Activated naive CD8-positive, alpha-beta T cell treated with anti-CD3 and anti-CD28 coated beads, Interleukin-2, amount 50 U/mL, for 24 hours (primary cell): ENCODE results near the gene FXYD6.

ENCODE experiments used
- ATAC-seq: fragments of 150-1000 bp; cut with Tn5 transposase; one replicate; pipeline ENCODE4 v1.10.0; 2021
- DNase-seq: peaks from one replicate; pipeline ENCODE4 v3.0.0; 2021
- H3K27ac Mint-ChIP-seq: one replicate; pipeline ENCODE4 v1.8.0; 2021; ENCODE audit warnings: mild to moderate bottlenecking, mixed read lengths
- H3K27me3 Mint-ChIP-seq: one replicate; pipeline ENCODE4 v1.8.0; 2021; ENCODE audit warnings: mixed read lengths
- H3K36me3 Mint-ChIP-seq: one replicate; pipeline ENCODE4 v1.8.0; 2021; ENCODE audit warnings: low read depth, mixed read lengths
- H3K4me1 Mint-ChIP-seq: one replicate; pipeline ENCODE4 v1.8.0; 2021; ENCODE audit warnings: mixed read lengths
- H3K4me3 Mint-ChIP-seq: one replicate; pipeline ENCODE4 v1.8.0; 2021; ENCODE audit warnings: mild to moderate bottlenecking, moderate library complexity, mixed read lengths
- H3K9me3 Mint-ChIP-seq: one replicate; pipeline ENCODE4 v1.8.0; 2021; ENCODE audit warnings: mixed read lengths

FXYD6 gene

GRCh38 chr11:117839936-117840813, 36.3 kb downstream of the FXYD6 start:
- Mint-ChIP-seq H3K36me3 (no peaks in the 10 kb centered on the region), H3K27ac (no peak overlapping the region), H3K27me3 (no peaks in the 10 kb centered on the region), H3K4me1 (peaks cover 6% of the 10 kb centered on the region), H3K9me3 (no peaks in the 10 kb centered on the region), H3K4me3 (no peak overlapping the region)
- ATAC-seq (no peak), DNase-seq (no peak)

GRCh38 chr11:117839380-117839881, 37.0 kb downstream of the FXYD6 start:
- Mint-ChIP-seq H3K27me3 (no peaks in the 10 kb centered on the region), H3K4me3 (no peak overlapping the region), H3K36me3 (no peaks in the 10 kb centered on the region), H3K9me3 (no peaks in the 10 kb centered on the region), H3K4me1 (peaks cover 6% of the 10 kb centered on the region), H3K27ac (no peak overlapping the region)
- DNase-seq, result no peak
- no peak for ATAC-seq

GRCh38 chr11:117838901-117839300, 37.6 kb downstream of the FXYD6 start:
- peaks cover 6% of the 10 kb centered on the region for H3K4me1 Mint-ChIP-seq
- H3K9me3 Mint-ChIP-seq, result no peaks in the 10 kb centered on the region

GRCh38 chr11:117837791-117838190, 38.7 kb downstream of the FXYD6 start:
- Mint-ChIP-seq H3K36me3 (no peaks in the 10 kb centered on the region), H3K4me1 (peaks cover 6% of the 10 kb centered on the region), H3K4me3 (no peak overlapping the region), H3K27me3 (no peaks in the 10 kb centered on the region), H3K9me3 (no peaks in the 10 kb centered on the region), H3K27ac (no peak overlapping the region)
- DNase-seq, result no peak
- no peak for ATAC-seq

More at GRCh38 chr11:117838901-117839300, 37.6 kb downstream of the FXYD6 start:
- ATAC-seq, result no peak
- Mint-ChIP-seq H3K27ac (no peak overlapping the region), H3K27me3 (no peaks in the 10 kb centered on the region), H3K4me3 (no peak overlapping the region), H3K36me3 (no peaks in the 10 kb centered on the region)
- no peak for DNase-seq

GRCh38 chr11:117837070-117837776, 39.2 kb downstream of the FXYD6 start:
- H3K4me1 Mint-ChIP-seq, result peaks cover 4% of the 10 kb centered on the region
- ATAC-seq, result no peak
- H3K27me3 Mint-ChIP-seq, result no peaks in the 10 kb centered on the region
- no peak overlapping the region for H3K4me3 Mint-ChIP-seq
- no peak for DNase-seq
- H3K36me3 Mint-ChIP-seq, result no peaks in the 10 kb centered on the region
- no peaks in the 10 kb centered on the region for H3K9me3 Mint-ChIP-seq
- no peak overlapping the region for H3K27ac Mint-ChIP-seq

GRCh38 chr11:117836077-117836960, 40.1 kb downstream of the FXYD6 start:
- no peak for DNase-seq
- Mint-ChIP-seq H3K27me3 (no peaks in the 10 kb centered on the region), H3K27ac (no peak overlapping the region), H3K36me3 (no peaks in the 10 kb centered on the region), H3K4me3 (no peak overlapping the region), H3K9me3 (no peaks in the 10 kb centered on the region), H3K4me1 (peaks cover 2% of the 10 kb centered on the region)
- ATAC-seq, result no peak

- H3K27ac Mint-ChIP-seq, result no peak overlapping the region
- no peak overlapping the region for H3K4me3 Mint-ChIP-seq
- H3K36me3 Mint-ChIP-seq, result no peaks in the 10 kb centered on the region
- peaks cover 9% of the 10 kb centered on the region for H3K4me1 Mint-ChIP-seq
- DNase-seq (no peak), ATAC-seq (no peak)
- H3K27me3 Mint-ChIP-seq, result no peaks in the 10 kb centered on the region
- H3K9me3 Mint-ChIP-seq, result no peaks in the 10 kb centered on the region
Observed at GRCh38 chr11:117835576-117835975, 40.9 kb downstream of the FXYD6 start.

GRCh38 chr11:117834838-117835443, 41.5 kb downstream of the FXYD6 start:
- Mint-ChIP-seq H3K27ac (no peak overlapping the region), H3K27me3 (no peaks in the 10 kb centered on the region), H3K4me1 (peaks cover 16% of the 10 kb centered on the region), H3K4me3 (no peak overlapping the region), H3K9me3 (no peaks in the 10 kb centered on the region), H3K36me3 (no peaks in the 10 kb centered on the region)
- DNase-seq, result no peak
- no peak for ATAC-seq

- Mint-ChIP-seq H3K4me3 (no peak overlapping the region), H3K27ac (no peak overlapping the region), H3K4me1 (peaks cover 23% of the 10 kb centered on the region), H3K36me3 (no peaks in the 10 kb centered on the region), H3K9me3 (no peaks in the 10 kb centered on the region), H3K27me3 (no peaks in the 10 kb centered on the region)
- no peak for ATAC-seq
- DNase-seq, result no peak
Observed at GRCh38 chr11:117834068-117834810, 42.2 kb downstream of the FXYD6 start.

GRCh38 chr11:117833401-117833891, 43.0 kb downstream of the FXYD6 start:
- Mint-ChIP-seq H3K27ac (no peak overlapping the region), H3K4me3 (no peak overlapping the region), H3K4me1 (peaks cover 30% of the 10 kb centered on the region), H3K9me3 (no peaks in the 10 kb centered on the region), H3K27me3 (no peaks in the 10 kb centered on the region), H3K36me3 (no peaks in the 10 kb centered on the region)
- ATAC-seq (no peak), DNase-seq (no peak)

GRCh38 chr11:117832511-117832910, 43.9 kb downstream of the FXYD6 start:
- ATAC-seq (no peak), DNase-seq (no peak)
- Mint-ChIP-seq H3K4me3 (no peak overlapping the region), H3K9me3 (no peaks in the 10 kb centered on the region), H3K27ac (no peak overlapping the region), H3K4me1 (peaks cover 40% of the 10 kb centered on the region), H3K36me3 (no peaks in the 10 kb centered on the region), H3K27me3 (no peaks in the 10 kb centered on the region)

- ATAC-seq (no peak), DNase-seq (no peak)
- Mint-ChIP-seq H3K27ac (no peak overlapping the region), H3K4me3 (no peak overlapping the region), H3K27me3 (no peaks in the 10 kb centered on the region), H3K4me1 (peaks cover 43% of the 10 kb centered on the region), H3K9me3 (no peaks in the 10 kb centered on the region), H3K36me3 (no peaks in the 10 kb centered on the region)
Observed at GRCh38 chr11:117831661-117832415, 44.6 kb downstream of the FXYD6 start.
